HG03045 (cell line): ENCODE results near the gene S100B.
"Not testable (repeated sequence)": the region's sequence is repeated elsewhere in the genome, so short reads cannot be mapped to it uniquely, and the experiment has no call there.

Source experiments
- ATAC-seq: cut with Tn5 transposase; IDR thresholded peaks from one replicate; pipeline ENCODE4 v1.9.1; 2021; ENCODE audit warnings: mild to moderate bottlenecking, moderate library complexity; ENCODE audit not compliant: unreplicated experiment

S100B gene

DNA sequence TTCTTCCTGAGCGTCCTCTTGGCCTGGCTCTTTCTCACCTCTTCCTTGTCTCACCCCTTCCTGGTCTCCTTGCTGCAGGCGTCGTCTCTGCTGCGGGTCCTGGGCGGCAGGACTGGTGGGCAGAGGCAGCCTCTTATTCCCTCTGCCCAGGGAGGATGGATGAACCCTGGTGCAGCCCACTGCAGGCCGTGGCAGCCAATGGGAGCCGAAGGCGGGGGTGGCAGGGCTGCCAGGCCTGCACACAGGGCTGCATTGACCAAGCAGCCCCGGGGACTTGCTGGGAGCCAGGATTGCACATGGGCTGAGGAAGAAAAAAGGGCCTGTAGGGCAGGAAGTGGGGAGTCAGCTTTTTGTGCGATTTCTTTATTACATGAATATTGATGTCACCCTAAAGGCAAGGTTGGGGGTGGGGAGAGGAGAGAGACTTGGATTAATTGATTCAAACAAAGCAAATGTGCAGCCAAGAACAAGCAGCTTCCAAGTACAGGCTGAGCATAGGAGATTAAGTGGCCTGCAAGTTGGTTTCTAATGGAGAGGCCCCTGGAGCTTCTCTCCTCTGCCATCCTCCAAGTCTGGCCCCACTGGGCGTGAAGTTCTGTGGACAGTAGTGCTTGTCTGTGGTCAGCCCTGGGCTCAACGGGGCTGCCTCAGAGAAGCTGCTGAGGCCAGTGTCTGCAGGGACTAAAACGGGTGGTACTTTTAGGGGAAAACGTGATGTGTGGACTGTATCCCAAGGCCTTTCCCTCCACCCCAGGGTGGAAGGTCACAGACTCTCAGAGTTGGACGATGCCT is at the start of gene S100B:
S100B (minus strand) TSS at position 108 of the 792 bp plus-strand sequence. CDS start 2,667 bp downstream, outside the sequence.
- no peak for ATAC-seq

- ATAC-seq = no peak
Measured at GRCh38 chr21:46651121-46651520, 46.2 kb upstream of the S100B start.

DNA sequence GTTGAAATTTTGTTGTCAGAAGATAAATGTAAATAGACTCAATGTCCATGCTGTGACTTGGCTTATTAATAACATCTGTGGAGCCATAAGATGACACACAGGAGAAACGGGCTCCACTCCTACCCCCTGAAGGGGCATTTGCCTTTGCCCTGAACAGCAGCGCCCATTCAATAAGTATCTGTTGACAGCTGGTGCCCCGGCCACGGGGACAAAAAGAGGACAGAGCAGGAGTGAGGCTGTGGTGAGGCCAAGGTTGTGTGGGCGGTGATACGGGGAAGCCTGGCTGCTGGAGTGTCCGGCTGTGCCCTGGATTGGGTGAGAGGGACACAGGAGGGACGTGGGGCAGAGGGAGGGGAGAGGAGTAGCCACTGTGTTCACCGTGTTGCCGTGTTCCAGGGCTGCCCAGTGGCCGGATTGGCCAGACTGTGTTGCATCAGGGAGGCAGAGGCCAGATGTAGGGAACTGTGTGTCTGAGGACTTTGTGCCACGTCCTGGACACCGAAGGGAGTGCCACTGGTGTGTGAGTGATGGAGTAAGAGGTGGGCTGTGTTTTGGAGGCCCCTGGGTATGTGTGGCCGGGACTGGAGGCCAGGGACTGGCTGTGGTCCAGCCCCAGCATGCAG is 45.7 kb upstream of the S100B start:
- ATAC-seq = no peak

- ATAC-seq = no peak
Measured at GRCh38 chr21:46649356-46649755, 44.5 kb upstream of the S100B start.

- no peak for ATAC-seq
Measured at GRCh38 chr21:46648539-46648938, 43.7 kb upstream of the S100B start.

GRCh38 chr21:46646541-46647154 is 41.8 kb upstream of the S100B start:
- no peak for ATAC-seq

DNA sequence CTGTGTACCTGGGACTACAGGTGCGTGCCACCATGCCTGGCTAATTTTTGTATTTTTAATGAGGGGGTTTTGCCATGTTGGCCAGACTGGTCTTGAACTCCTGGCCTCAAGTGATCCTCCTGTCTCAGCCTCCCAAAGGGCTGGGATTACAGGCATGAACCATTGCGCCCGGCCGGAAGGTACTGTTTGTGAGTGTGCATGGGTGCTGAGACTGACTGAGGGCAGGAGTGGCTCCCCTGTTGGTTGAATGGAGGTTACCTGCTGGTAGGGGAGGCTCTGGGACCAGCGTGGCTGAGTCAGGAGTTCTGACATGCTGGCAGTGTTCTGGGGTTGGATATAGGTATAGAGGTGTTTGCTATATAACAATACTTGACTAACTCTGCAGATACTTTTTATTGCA is 41.0 kb upstream of the S100B start:
- no peak for ATAC-seq

GRCh38 chr21:46643379-46644177 is 38.7 kb upstream of the S100B start:
- no peak for ATAC-seq

DNA sequence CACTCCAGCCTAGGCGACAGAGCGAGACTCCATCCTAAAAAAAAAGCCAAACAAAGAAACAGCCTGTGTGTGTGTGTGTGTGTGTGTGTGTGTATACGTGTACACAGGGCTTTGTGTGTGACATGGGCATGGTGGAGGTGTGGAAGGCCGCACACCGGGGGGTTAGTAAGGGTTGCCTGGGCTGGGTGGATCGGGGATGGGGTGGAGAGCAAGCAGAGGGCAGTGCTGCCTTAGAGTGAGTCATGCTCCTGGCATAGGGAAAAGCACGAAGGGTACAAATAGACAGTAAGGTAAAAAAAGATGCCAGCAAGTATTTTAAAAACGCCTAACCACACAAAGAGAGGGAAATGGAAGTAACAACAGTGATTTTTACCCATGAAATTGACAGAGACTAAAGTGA is 36.8 kb upstream of the S100B start:
- ATAC-seq = no peak

DNA sequence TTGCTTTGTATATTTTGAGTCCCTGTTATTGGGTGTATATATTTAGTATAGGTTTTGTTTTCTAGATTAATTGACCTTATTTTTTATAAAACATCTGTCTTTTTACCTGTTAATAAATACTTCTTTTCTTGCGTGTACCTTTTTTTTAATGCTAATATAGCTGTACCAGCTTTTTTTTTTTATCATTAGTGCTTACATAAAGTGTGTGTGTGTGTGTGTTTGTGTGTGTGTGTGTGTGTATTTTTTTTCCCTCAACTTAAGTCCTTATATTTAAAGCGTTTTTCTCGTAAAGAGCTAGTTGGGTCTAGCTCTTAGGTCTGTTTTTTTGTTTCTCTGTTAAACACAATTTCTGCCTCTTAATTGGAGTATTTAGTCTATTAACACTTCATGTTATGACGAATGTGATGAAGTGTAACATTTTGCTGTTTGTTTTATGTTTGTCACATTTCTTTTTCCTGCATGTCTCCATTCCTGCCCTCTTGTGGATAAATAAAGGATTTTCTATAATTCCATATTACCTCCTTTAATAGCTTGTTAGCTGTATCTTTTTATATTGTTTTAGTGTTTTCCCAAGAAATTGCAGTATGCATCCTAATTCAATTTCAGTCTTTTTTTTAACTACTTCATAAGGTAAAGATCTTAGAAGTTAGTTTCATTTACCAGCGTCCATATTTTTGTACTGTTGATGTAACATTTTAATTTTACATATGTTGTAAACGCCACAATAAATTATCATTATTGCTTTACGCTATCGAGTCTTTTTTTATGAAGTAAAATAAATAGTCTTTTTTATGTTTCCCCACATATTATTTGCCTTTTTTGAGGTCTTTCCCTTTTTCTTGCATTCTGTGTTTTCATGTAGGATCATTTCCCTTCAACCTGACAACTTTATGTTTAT is 34.9 kb upstream of the S100B start:
- no peak for ATAC-seq

- no peak for ATAC-seq
Measured at GRCh38 chr21:46637952-46638746, 33.3 kb upstream of the S100B start.

GRCh38 chr21:46636550-46637285 is 31.8 kb upstream of the S100B start:
- ATAC-seq = no peak

- ATAC-seq = no peak
Measured at GRCh38 chr21:46636181-46636512, 31.3 kb upstream of the S100B start.

GRCh38 chr21:46635324-46636180 is 30.7 kb upstream of the S100B start, which contains the start of gene PRMT2:
Gene PRMT2 (plus strand): TSS chr21:46635674. CDS start chr21:46636952, 1,278 bp downstream.
- peak; percentile 92 for ATAC-seq

DNA sequence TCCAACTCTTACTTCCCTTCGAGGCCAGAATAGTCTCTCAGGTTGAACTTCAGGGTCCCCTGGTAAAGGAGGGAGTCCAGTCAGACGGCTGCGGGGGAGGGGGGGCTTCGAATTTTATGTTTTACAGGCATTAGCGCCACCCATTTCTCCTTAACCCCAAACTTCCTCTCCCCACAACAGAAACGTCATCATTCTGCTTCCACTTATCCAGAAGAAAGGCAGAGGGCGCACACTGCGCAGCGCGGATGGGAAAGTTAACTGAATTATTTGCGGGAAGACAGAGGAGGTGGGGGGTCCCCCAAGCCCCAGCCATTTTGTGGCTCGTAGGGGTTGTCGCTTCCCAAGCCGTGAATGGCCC is 30.1 kb upstream of the S100B start:
- peak; percentile 19 for ATAC-seq

DNA sequence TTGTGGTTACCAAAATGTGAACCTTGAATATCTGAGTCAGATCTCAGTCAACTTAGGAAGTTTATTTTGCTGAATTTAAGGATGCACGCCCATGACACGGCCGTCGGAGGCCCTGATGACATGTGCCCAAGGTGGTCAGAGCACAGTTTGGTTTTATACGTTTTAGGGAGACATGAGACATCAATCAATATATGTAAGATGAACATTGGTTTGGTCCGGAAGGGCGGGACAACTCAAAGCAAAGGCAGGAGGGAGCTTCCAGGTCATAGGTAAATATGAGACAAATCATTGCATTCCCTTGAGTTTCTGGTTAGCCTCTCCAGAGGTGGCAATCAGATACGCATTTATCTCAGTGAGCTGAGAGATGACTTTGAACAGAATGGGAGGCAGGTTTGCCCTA is 29.5 kb upstream of the S100B start:
- ATAC-seq = no peak

- ATAC-seq = no peak
Measured at GRCh38 chr21:46633566-46633965, 28.7 kb upstream of the S100B start.

- ATAC-seq = not testable (repeated sequence)
Measured at GRCh38 chr21:46630915-46631314, 26.0 kb upstream of the S100B start.
